ENCODE measurements around the gene BARX2.

GRCh38 chr11:129408865-129409444 is 33.3 kb downstream of the BARX2 start:
- TF ChIP-seq POLR2A (IDR thresholded peaks at IDR 0.05): no peak
- TF ChIP-seq CTCF (IDR thresholded peaks at IDR 0.05): no peak
